ENCODE data around the gene RASA3. TPM values are rescaled to one million over a fixed set of nuclear protein-coding genes. Genes with fewer than 3 reads are reported as not detected.

RASA3 gene
- total and polyA plus RNA-seq, 2 donors (not counting 3 experiments of a cell fraction or from before 2014, with no cell fraction given) = 26.5 to 53.8 TPM

- Histone ChIP-seq H3K9me3 (replicated peaks; ENCODE audit: control insufficient read depth, insufficient read depth, low read length) (no peaks in the 10 kb centered on the region), H2AFZ (ENCODE audit: low read depth, low read length) (no peak overlapping the region), H4K20me1 (replicated peaks; ENCODE audit: control insufficient read depth, extremely low read depth, insufficient read depth, low read length) (no peaks in the 10 kb centered on the region), H3K27ac (ENCODE audit: insufficient read depth, low read depth, low read length) (no peak overlapping the region), H3K36me3 (ENCODE audit: control insufficient read depth in 2 of 2, extremely low read depth in 1 of 2, insufficient read depth in 2 of 2, low read length in 2 of 2) (peaks cover 0 to 1% of the 10 kb centered on the region in 2 experiments), H3K4me2 (ENCODE audit: insufficient read depth, low read length) (no peak overlapping the region), H3K9ac (replicated peaks; ENCODE audit: extremely low read depth, insufficient read depth, low read length) (no peak overlapping the region), H3K4me1 (ENCODE audit: control insufficient read depth, extremely low read depth, insufficient read depth, low read length) (no peaks in the 10 kb centered on the region), H3K27me3 (ENCODE audit: control insufficient read depth in 2 of 2, insufficient read depth in 2 of 2, low read length in 2 of 2) (no peaks in the 10 kb centered on the region), H3K4me3 (replicated peaks in 1 of 3; ENCODE audit: insufficient read depth in 1 of 3, low read depth in 1 of 3, low read length in 3 of 3) (no peak overlapping the region), H3K9me1 (replicated peaks; ENCODE audit: control insufficient read depth, extremely low read depth, insufficient read depth, low read length) (no peaks in the 10 kb centered on the region), H3K79me2 (ENCODE audit: control insufficient read depth, insufficient read depth, low read length) (no peaks in the 10 kb centered on the region)
- dilution Hi-C loops (cut with MboI; ENCODE audit: extremely low pct_ligation_motif_present, low sequenced_read_pairs) (no loop called here), intact Hi-C loops (cut with micrococcal nuclease) (no loop called here)
- ChIA-PET CTCF (no interaction called here), POLR2A (no interaction called here)
- FAIRE-seq = no peak
- no peak for DNase-seq (ENCODE audit: low read depth, low spot score)
- TF ChIP-seq, protein P1, sequence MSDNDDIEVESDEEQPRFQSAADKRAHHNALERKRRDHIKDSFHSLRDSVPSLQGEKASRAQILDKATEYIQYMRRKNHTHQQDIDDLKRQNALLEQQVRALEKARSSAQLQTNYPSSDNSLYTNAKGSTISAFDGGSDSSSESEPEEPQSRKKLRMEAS (IDR thresholded peaks at IDR 0.05; ENCODE audit: insufficient read depth, insufficient read length) = no peak
- TF ChIP-seq EZH2 (IDR thresholded peaks at IDR 0.05; ENCODE audit: borderline replicate concordance, low read depth, low read length, severe bottlenecking) (no peak), FOS (IDR thresholded peaks at IDR 0.05; ENCODE audit: borderline replicate concordance, insufficient read depth, low read length) (no peak), POLR2A (IDR thresholded peaks at IDR 0.05; ENCODE audit: low read depth, low read length) (no peak), MYC (IDR thresholded peaks at IDR 0.05; ENCODE audit: low read depth, low read length) (no peak), JUN (IDR thresholded peaks at IDR 0.05; ENCODE audit: borderline replicate concordance, insufficient read depth, insufficient read length, low read depth) (no peak), GATA2 (IDR thresholded peaks at IDR 0.05; ENCODE audit: insufficient read depth, insufficient read length, low read depth, low read length) (no peak), POLR2AphosphoS5 (IDR thresholded peaks at IDR 0.05; ENCODE audit: insufficient read depth, low read depth, low read length) (no peak)
- TF ChIP-seq, protein P2, sequence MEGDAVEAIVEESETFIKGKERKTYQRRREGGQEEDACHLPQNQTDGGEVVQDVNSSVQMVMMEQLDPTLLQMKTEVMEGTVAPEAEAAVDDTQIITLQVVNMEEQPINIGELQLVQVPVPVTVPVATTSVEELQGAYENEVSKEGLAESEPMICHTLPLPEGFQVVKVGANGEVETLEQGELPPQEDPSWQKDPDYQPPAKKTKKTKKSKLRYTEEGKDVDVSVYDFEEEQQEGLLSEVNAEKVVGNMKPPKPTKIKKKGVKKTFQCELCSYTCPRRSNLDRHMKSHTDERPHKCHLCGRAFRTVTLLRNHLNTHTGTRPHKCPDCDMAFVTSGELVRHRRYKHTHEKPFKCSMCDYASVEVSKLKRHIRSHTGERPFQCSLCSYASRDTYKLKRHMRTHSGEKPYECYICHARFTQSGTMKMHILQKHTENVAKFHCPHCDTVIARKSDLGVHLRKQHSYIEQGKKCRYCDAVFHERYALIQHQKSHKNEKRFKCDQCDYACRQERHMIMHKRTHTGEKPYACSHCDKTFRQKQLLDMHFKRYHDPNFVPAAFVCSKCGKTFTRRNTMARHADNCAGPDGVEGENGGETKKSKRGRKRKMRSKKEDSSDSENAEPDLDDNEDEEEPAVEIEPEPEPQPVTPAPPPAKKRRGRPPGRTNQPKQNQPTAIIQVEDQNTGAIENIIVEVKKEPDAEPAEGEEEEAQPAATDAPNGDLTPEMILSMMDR (IDR thresholded peaks at IDR 0.05; ENCODE audit: extremely low read depth in 1 of 2, insufficient read depth in 1 of 2, low read depth in 1 of 2, low read length in 2 of 2) = no peak
- BruUV-seq (replicated peaks) = no TSS peak
Observed at GRCh38 chr13:113963376-113963775, 169.0 kb downstream of the RASA3 start.

Data from endothelial cell of umbilical vein (primary cell).